Activated CD8-positive, alpha-beta T cell treated with anti-CD3 and anti-CD28 coated beads, Interleukin-2, amount 10 ng/mL, durations not matched to agents 7 days and 5 days (primary cell): Measurements from ENCODE around the gene CDC42EP3. TPM values are rescaled to one million over a fixed set of nuclear protein-coding genes. Genes with fewer than 3 reads are reported as not detected.

Experiments used
- ATAC-seq: fragments of 150-1000 bp; cut with Tn5 transposase; one replicate; pipeline ENCODE4 v1.10.0; 2021; ENCODE audit warnings: moderate library complexity
- CTCF ChIA-PET: fragments of 350-600 bp; sonication (Branson Sonifier 250); formaldehyde crosslinking; loops from one replicate; lab custom pipeline; 2021; ENCODE audit warnings: antibody characterized with exemption; lab: Charles Lee
- POLR2A ChIA-PET: fragments of 350-600 bp; sonication (Branson Sonifier 250); formaldehyde crosslinking; loops from one replicate; lab custom pipeline; 2021; ENCODE audit warnings: antibody characterized with exemption; lab: Charles Lee
- DNase-seq: peaks from one replicate; pipeline ENCODE4 v3.0.0-alpha.2; 2020
- H3K27ac Mint-ChIP-seq: one replicate; pipeline ENCODE4 v1.8.0; 2021; ENCODE audit warnings: mild to moderate bottlenecking, mixed read lengths
- H3K27me3 Mint-ChIP-seq: one replicate; pipeline ENCODE4 v1.8.0; 2021; ENCODE audit warnings: low read depth, mixed read lengths
- H3K36me3 Mint-ChIP-seq: one replicate; pipeline ENCODE4 v1.8.0; 2021; ENCODE audit warnings: low read depth, mixed read lengths
- H3K4me1 Mint-ChIP-seq: one replicate; pipeline ENCODE4 v1.8.0; 2021; ENCODE audit warnings: low read depth, mixed read lengths
- H3K4me3 Mint-ChIP-seq: one replicate; pipeline ENCODE4 v1.8.0; 2021; ENCODE audit warnings: mild to moderate bottlenecking, mixed read lengths
- H3K9me3 Mint-ChIP-seq: one replicate; pipeline ENCODE4 v1.8.0; 2022; ENCODE audit warnings: mixed read lengths; ENCODE audit not compliant: insufficient read depth
- total RNA-seq, 2 experiments: library from RNA; stranded (reverse); gene quantifications; one replicate each; pipeline ENCODE4 v1.2.3, GENCODE V29; 2021

The CDC42EP3 gene
- total RNA-seq, 2 experiments from 2014 or later, result 30.1 to 33.2 TPM

DNA sequence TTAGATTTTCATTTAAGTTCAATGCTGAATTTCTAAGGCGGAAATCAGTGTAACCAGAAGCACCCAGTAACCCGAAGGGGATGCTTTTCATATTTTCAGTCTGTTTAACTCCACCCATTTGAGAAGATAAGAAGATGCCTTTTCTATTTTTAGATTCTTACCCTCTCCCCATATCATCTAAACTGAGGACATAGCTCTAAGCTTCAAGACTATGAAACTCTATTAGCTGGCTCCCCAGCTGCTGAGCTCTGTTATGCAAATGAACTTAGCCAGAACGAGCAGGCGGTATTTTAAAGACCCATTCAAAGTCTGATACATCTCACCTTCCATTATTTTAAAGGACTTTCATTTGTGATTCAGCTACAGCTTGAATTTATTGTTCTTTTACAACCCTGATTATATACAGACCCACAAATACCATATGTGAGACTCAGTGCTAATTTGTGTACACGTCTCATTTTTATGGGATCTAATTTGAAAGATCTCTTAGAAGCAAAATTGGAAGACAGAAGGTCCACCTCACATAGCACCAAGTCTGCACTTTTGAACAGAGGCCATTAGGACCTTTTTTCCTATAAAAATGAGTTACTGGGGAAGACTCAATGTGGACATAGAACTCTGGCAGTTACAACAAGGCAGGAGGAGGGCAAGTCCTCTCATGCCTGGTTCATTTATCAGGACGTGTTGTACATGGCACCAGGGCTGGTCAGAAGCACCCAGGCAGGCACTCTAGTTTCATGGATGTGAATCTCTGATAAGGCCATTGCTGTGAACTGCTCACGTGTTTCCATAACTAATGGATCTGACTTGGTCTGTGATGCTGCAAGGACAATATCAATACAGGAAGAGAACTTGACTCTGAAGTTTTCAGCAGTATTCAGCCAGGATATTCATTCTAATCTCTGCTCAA lies 16.3 kb downstream of the CDC42EP3 start:
- ChIA-PET POLR2A (interaction anchor here (0.8 to 1.6 kb wide), 3 partner anchors 11 to 63 kb away, joined by 3 read pairs; no protein-coding TSS in a partner anchor), CTCF (interaction anchor here (0.7 to 1.6 kb wide), 5 partner anchors 7 to 237 kb away, joined by 3 to 5 read pairs (median 4); no protein-coding TSS in a partner anchor)
- no peaks in the 10 kb centered on the region for H3K9me3 Mint-ChIP-seq
- peak overlapping the region; percentile 75 for H3K27ac Mint-ChIP-seq
- peak overlapping the region; percentile 52 for H3K4me3 Mint-ChIP-seq
- H3K4me1 Mint-ChIP-seq, result peaks cover 82% of the 10 kb centered on the region
- ATAC-seq, result peak; percentile 42
- H3K27me3 Mint-ChIP-seq, result no peaks in the 10 kb centered on the region
- no peak for DNase-seq
- H3K36me3 Mint-ChIP-seq, result peaks cover 53% of the 10 kb centered on the region

DNA sequence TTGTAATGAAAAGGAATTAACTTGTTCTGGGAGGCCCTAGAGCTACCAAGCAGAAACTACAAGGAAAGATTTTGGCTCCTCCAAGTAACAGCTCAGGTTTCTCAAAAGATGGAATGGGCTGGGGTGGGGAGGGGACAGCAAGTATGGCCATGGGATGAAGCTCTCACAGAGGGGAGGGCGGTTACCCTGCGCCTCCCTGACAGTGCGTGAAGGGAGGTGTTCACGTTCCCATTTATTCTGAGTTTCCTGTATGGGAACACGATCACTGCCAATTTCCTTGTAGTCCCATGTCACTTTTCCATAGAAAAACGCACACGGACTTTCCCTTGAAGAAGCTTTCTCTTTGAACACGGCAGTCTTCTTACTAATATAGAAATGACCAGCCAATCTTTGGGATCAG lies 17.0 kb downstream of the CDC42EP3 start:
- POLR2A ChIA-PET, result interaction anchor here (1.0 to 1.6 kb wide), 2 partner anchors 12 to 14 kb away, joined by 3 read pairs; no protein-coding TSS in a partner anchor
- H3K4me1 Mint-ChIP-seq, result peaks cover 84% of the 10 kb centered on the region
- no peak overlapping the region for H3K4me3 Mint-ChIP-seq
- no peak for DNase-seq
- H3K36me3 Mint-ChIP-seq, result peaks cover 45% of the 10 kb centered on the region
- H3K27me3 Mint-ChIP-seq, result no peaks in the 10 kb centered on the region
- H3K9me3 Mint-ChIP-seq, result no peaks in the 10 kb centered on the region
- peak overlapping the region; percentile 71 for H3K27ac Mint-ChIP-seq
- CTCF ChIA-PET, result interaction anchor here (0.7 to 1.6 kb wide), 4 partner anchors 16 to 258 kb away, joined by 3 to 4 read pairs (median 4); no protein-coding TSS in a partner anchor
- ATAC-seq, result no peak

DNA sequence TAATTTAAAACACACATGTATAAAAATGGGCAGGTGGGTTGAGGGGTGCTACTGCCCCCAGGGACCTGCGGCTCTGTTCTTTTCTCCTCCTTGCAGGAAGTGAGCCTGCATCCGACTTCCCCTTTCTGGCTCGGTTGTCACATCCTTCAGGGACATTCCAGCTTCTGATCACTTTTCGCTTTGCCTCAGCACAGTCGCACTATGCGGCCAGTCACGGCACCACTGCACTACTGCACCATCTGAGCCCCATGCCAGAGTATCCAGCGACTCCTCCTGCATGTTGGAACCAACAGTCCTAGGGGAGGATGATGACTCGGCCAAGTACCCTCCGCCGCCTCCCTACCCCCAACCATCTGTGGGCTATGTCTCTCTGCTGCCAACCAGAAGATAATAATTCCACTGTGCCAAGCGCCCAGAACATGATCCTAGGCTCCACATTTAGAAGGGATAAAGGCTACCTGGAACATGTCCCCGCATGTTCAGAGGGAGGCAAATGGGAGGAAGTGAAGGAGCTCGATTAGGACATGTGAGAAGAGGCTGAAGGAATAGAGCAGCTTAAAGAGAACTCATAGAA lies 17.6 kb downstream of the CDC42EP3 start:
- ChIA-PET POLR2A (interaction anchor here (0.8 to 2.2 kb wide), 5 partner anchors 10 to 18 kb away, joined by 3 to 6 read pairs (median 3); no protein-coding TSS in a partner anchor), CTCF (interaction anchor here (0.8 to 1.8 kb wide), 5 partner anchors 8 to 258 kb away, joined by 3 to 5 read pairs (median 4); no protein-coding TSS in a partner anchor)
- Mint-ChIP-seq H3K9me3 (no peaks in the 10 kb centered on the region), H3K27me3 (no peaks in the 10 kb centered on the region), H3K4me3 (no peak overlapping the region), H3K4me1 (peaks cover 82% of the 10 kb centered on the region), H3K36me3 (peaks cover 42% of the 10 kb centered on the region), H3K27ac (peak overlapping the region; percentile 71)
- ATAC-seq (no peak), DNase-seq (no peak)

DNA sequence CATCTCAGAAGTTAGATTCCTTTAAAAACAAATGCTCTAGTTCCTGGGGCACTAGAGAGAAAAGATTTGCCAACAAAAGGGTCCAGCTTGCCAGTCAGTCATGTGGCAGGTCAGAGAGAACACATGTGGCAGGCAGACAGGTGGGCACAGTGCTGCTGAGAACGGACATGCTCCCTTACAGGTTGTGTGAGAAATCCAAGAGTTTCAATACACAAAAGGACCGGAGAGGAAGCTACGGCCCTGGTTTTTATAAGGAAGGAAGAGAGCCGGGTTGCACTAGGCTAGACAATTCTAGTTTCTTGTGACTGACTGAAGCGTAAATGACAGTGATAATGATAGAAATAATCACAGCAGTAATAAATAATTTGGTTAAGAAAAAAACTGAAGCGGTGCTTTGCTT lies 18.3 kb downstream of the CDC42EP3 start:
- ChIA-PET CTCF (interaction anchor here (0.8 to 1.8 kb wide), 3 partner anchors 9 to 224 kb away, joined by 3 to 5 read pairs (median 4); no protein-coding TSS in a partner anchor), POLR2A (interaction anchor here (0.8 to 2.2 kb wide), 3 partner anchors 9 to 19 kb away, joined by 3 to 6 read pairs (median 5); no protein-coding TSS in a partner anchor)
- Mint-ChIP-seq H3K9me3 (peaks cover 6% of the 10 kb centered on the region), H3K27ac (peak overlapping the region; percentile 37), H3K4me1 (peaks cover 84% of the 10 kb centered on the region), H3K4me3 (no peak overlapping the region), H3K27me3 (no peaks in the 10 kb centered on the region), H3K36me3 (peaks cover 46% of the 10 kb centered on the region)
- DNase-seq (no peak), ATAC-seq (no peak)

DNA sequence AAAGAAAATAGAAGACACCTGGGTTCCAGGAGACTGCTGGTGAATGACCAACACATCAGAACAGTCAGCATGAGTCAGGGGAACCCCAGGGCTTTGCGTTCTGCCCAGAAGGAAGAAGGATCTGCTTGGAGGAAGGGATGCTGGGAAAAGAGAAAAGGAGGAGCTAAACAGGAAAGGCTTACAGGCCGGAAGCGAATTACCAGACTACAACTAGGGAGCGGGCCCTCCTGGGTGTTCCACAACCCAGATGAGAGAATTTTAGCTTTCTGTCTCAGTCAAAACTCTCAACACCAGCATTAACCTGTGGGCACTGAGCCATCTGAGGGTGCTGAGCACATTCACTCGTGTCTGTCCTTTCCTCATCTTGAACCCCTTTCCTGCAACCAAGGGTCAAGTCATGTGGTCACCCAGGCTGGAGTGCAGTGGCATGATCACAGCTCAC lies 19.2 kb downstream of the CDC42EP3 start:
- DNase-seq (no peak), ATAC-seq (no peak)
- ChIA-PET CTCF (interaction anchor here (0.6 to 1.8 kb wide), 2 partner anchors 225 to 243 kb away, joined by 3 to 5 read pairs; no protein-coding TSS in a partner anchor), POLR2A (interaction anchor here (1.8 to 2.2 kb wide), 2 partner anchors 18 to 20 kb away, joined by 5 to 6 read pairs; no protein-coding TSS in a partner anchor)
- Mint-ChIP-seq H3K27ac (peak overlapping the region; percentile 44), H3K27me3 (no peaks in the 10 kb centered on the region), H3K4me1 (peaks cover 84% of the 10 kb centered on the region), H3K36me3 (peaks cover 55% of the 10 kb centered on the region), H3K9me3 (peaks cover 8% of the 10 kb centered on the region), H3K4me3 (no peak overlapping the region)

DNA sequence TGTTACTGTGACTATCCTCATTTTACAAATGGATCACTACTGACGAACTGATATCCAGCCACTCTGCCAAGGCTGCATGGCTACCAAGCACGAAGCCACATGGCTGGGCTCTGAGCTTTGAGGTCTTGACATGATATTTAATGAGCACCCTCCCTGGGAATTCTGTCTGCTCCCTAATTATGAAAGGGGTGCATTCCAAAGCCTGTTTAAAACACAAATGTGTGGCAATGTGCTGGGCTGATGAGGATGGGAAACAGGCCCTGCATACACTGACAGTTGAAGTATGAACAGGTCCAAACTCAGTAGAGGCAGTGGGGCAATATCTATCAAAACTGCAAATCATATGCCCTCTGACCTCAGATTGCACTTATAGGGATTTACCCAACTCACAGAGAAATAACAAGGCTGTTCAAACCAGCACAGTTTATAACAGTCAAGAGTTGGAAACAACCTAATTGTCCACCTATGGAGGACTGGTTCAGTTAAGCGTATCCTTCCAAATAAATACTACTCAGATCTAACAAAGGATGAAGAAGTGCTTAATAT lies 20.8 kb downstream of the CDC42EP3 start:
- H3K9me3 Mint-ChIP-seq, result peaks cover 8% of the 10 kb centered on the region
- peaks cover 85% of the 10 kb centered on the region for H3K4me1 Mint-ChIP-seq
- peaks cover 64% of the 10 kb centered on the region for H3K36me3 Mint-ChIP-seq
- ATAC-seq (no peak), DNase-seq (no peak)
- no peak overlapping the region for H3K27ac Mint-ChIP-seq
- H3K27me3 Mint-ChIP-seq, result no peaks in the 10 kb centered on the region
- CTCF ChIA-PET, result interaction anchor here (1.7 kb wide), 3 partner anchors 183 to 254 kb away, joined by 5 to 6 read pairs (median 5); no protein-coding TSS in a partner anchor
- POLR2A ChIA-PET, result no interaction called here
- H3K4me3 Mint-ChIP-seq, result no peak overlapping the region

DNA sequence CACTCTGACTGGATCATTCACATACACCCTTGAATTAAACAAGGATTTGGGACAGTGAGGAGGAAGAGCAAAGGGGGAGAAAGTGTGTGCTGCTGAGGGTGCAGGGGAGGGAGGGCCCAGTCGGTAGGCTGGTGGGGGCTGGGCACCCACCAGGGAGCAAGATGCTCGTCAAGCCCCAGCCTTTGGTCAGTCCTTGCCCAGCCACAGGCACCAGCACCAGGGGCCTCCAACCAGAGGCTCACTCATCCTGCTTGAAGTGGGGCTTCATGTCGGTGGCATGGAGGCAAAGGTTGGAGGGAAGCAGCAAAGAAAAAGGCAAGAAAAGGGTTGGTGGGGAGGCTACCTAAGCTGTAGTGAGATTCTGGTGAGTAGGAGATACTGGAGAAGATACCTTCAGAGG lies 21.9 kb downstream of the CDC42EP3 start:
- DNase-seq, result no peak
- Mint-ChIP-seq H3K4me3 (no peak overlapping the region), H3K27me3 (no peaks in the 10 kb centered on the region), H3K9me3 (peaks cover 8% of the 10 kb centered on the region), H3K4me1 (peaks cover 81% of the 10 kb centered on the region), H3K27ac (peak overlapping the region; percentile 47), H3K36me3 (peaks cover 62% of the 10 kb centered on the region)
- no peak for ATAC-seq
- ChIA-PET POLR2A (interaction anchor here (0.9 to 1.8 kb wide), 2 partner anchors 22 to 25 kb away, joined by 4 to 5 read pairs; no protein-coding TSS in a partner anchor), CTCF (interaction anchor here (0.8 to 3.9 kb wide), 9 partner anchors 23 to 253 kb away, joined by 3 to 17 read pairs (median 5); no protein-coding TSS in a partner anchor)

DNA sequence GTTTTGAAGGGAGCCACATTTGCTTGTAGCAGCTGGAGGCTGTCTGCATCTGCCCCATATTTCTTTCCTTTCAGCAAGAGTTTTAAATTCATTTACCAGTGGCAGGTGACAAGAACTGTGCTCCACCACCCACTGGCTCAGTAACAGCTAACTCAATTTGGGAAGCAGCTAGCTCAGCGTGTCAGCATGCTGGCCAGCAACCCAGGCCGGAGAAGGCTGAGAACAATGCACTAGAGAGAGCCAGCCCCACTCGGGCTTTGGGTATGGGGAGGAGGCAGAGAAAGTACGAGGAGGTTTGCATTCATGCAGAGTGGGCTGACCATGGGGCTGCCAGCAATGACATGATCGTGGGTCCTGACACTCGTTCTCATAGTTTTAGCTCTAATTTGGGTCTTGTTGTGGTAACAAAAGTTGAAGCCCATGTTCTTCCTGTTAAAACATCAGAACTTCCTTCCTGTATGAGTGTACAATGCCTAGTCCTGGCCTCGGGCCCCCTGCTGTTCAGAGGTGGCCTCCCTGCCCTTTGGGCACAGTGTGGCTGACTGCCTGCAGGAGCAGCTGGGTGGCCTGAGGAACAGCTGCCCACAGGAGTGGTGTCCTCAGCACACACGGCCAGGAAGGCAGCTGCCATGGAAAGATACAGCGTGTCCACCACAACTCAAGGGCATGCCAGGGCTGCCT lies 23.0 kb downstream of the CDC42EP3 start:
- peaks cover 67% of the 10 kb centered on the region for H3K36me3 Mint-ChIP-seq
- ATAC-seq (peak; percentile 69), DNase-seq (peak; percentile 46)
- H3K27me3 Mint-ChIP-seq, result no peaks in the 10 kb centered on the region
- peak overlapping the region; percentile 86 for H3K27ac Mint-ChIP-seq
- peaks cover 11% of the 10 kb centered on the region for H3K9me3 Mint-ChIP-seq
- CTCF ChIA-PET, result interaction anchor here (0.6 to 3.9 kb wide), 24 partner anchors 8 to 234 kb away, joined by 3 to 17 read pairs (median 4); partner anchors contain the start of gene CDC42EP3
- H3K4me1 Mint-ChIP-seq, result peaks cover 80% of the 10 kb centered on the region
- POLR2A ChIA-PET, result interaction anchor here (0.8 to 2.2 kb wide), 4 partner anchors 22 to 92 kb away, joined by 3 to 7 read pairs (median 4); partner anchors contain the start of gene CDC42EP3
- H3K4me3 Mint-ChIP-seq, result peak overlapping the region; percentile 48

DNA sequence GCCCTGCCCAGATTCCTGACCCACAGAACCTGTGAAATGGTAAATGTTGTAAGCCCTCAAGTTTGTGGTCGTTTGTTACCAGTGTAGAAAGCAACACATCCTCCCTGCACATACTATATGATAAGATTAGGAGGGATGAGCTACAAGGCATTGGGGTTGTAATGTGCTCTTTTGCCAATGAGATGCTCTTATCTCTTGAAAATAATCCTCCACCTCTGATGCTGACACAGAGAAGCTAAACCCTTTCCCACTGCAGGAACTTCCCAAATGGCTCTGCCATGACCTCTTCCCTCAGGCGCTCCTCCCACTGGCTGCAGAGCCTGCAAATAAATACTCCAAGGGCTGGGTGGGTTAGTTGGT lies 23.5 kb downstream of the CDC42EP3 start:
- Mint-ChIP-seq H3K36me3 (peaks cover 68% of the 10 kb centered on the region), H3K9me3 (peaks cover 16% of the 10 kb centered on the region), H3K4me3 (peak overlapping the region; percentile 48), H3K4me1 (peaks cover 80% of the 10 kb centered on the region), H3K27me3 (no peaks in the 10 kb centered on the region), H3K27ac (peak overlapping the region; percentile 86)
- ChIA-PET POLR2A (interaction anchor here (0.8 to 2.2 kb wide), 2 partner anchors 23 to 91 kb away, joined by 3 to 7 read pairs; partner anchors contain the start of gene CDC42EP3), CTCF (interaction anchor here (0.6 to 3.9 kb wide), 23 partner anchors 8 to 233 kb away, joined by 3 to 17 read pairs (median 4); partner anchors contain the start of gene CDC42EP3)
- DNase-seq (no peak), ATAC-seq (no peak)

DNA sequence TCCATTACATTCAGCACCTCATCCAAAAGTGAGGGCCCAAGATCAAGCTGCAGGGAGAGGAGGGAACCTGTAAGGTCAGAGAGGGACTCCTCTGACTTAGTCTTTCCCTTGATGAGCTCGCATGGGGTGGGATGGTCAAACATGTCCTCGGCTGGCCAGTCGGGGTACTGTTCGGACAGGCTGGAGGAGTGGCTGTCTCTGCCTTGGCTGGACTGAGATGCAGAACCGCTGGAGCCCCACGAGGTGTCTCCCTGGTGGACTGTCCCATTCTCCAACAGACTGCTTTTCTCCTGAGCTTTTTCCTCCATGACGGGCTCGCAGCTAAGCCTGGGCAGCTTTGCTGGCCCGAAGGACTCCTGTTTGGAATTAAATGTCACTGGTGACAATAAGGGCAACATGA lies 25.6 kb downstream of the CDC42EP3 start:
- ATAC-seq (peak; percentile 25), DNase-seq (no peak)
- ChIA-PET CTCF (interaction anchor here (1.2 to 3.9 kb wide), 4 partner anchors 108 to 250 kb away, joined by 3 to 17 read pairs (median 6); no protein-coding TSS in a partner anchor), POLR2A (interaction anchor here (1.2 kb wide), 2 partner anchors 30 to 46 kb away, joined by 3 read pairs; no protein-coding TSS in a partner anchor)
- Mint-ChIP-seq H3K27me3 (no peaks in the 10 kb centered on the region), H3K36me3 (peaks cover 77% of the 10 kb centered on the region), H3K4me1 (peaks cover 66% of the 10 kb centered on the region), H3K4me3 (no peak overlapping the region), H3K9me3 (peaks cover 17% of the 10 kb centered on the region), H3K27ac (peak overlapping the region; percentile 79)
